ENCODE results near the gene MCFD2. TPM values are rescaled to one million over a fixed set of nuclear protein-coding genes. Genes with fewer than 3 reads are reported as not detected.

Gene MCFD2
- polyA plus RNA-seq, 1 of the 3 experiments (the other 2 are of a cell fraction), result 88.2 TPM

DNA sequence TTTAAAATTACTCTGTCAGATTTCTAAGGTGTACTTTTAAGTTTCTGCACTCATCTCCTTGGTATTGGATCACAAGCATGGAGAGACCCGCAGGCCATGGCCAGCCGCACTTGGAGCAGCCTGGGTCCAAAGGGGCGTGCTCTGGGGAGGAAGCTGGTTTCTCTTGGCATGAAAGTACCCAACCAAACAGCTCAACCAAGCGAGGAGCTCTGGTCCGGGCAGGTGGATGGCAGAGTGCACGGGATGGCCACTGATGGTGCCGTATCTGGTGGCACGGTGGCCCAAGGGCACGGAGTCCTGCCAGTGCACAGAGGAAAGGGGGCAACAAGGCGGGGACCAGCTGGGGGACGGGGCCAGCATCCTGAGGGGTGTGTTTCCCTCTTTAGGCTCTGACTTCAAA lies 32.2 kb upstream of the MCFD2 start (continued):
- TF ChIP-seq, protein P1, sequence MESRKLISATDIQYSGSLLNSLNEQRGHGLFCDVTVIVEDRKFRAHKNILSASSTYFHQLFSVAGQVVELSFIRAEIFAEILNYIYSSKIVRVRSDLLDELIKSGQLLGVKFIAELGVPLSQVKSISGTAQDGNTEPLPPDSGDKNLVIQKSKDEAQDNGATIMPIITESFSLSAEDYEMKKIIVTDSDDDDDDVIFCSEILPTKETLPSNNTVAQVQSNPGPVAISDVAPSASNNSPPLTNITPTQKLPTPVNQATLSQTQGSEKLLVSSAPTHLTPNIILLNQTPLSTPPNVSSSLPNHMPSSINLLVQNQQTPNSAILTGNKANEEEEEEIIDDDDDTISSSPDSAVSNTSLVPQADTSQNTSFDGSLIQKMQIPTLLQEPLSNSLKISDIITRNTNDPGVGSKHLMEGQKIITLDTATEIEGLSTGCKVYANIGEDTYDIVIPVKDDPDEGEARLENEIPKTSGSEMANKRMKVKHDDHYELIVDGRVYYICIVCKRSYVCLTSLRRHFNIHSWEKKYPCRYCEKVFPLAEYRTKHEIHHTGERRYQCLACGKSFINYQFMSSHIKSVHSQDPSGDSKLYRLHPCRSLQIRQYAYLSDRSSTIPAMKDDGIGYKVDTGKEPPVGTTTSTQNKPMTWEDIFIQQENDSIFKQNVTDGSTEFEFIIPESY (IDR thresholded peaks at IDR 0.05; ENCODE audit: borderline replicate concordance, low read depth), result no peak

DNA sequence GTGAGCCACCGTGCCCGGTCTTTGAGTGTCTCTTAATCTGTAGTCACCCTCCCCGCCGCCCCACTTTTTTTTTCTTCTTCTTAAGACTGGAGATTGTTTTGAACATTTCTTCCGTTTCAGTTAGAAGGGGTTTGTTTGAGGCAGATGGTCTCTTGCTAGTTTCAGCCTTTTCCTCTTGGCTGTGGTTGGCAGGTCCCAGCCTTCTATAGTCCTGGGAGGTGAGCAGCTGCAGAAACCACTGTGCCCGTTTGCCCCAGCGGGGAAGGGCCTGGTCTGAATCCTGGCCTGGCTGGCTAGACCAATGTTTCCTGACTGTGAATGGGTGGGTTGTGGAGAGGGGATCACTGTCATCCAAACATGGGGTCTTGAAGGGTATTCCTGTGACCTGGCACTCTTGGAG lies 30.1 kb upstream of the MCFD2 start:
- H3K4me1 ChIP-seq (ENCODE audit: control insufficient read depth in 1 of 2, insufficient read depth in 2 of 2, low read depth in 1 of 2, low read length in 1 of 2), result peaks cover 6% of the 10 kb centered on the region in 2 experiments; a peak in 1 of 4 replicates
- no peak overlapping the region for H3K9ac ChIP-seq
- H2AFZ ChIP-seq (ENCODE audit: low read depth), result no peak overlapping the region
- no peak overlapping the region for H3K4me2 ChIP-seq
- H3K27me3 ChIP-seq (ENCODE audit: insufficient read depth), result no peaks in the 10 kb centered on the region
- no peaks in the 10 kb centered on the region for H3K9me2 ChIP-seq
- no peak overlapping the region for H3K4me3 ChIP-seq (ENCODE audit: low read depth in 2 of 2, low read length in 1 of 2)
- POLR2A ChIA-PET, result interaction anchor here (0.6 kb wide), 1 partner anchor 1893 kb away, joined by 3 read pairs; no protein-coding TSS in a partner anchor
- H4K20me1 ChIP-seq (ENCODE audit: insufficient read depth), result no peaks in the 10 kb centered on the region
- 98% methylated on average over 7 of the region's 7 CpGs for WGBS (ENCODE audit: low lambda C conversion rate)
- peaks cover 0 to 19% of the 10 kb centered on the region in 2 experiments for H3K36me3 ChIP-seq (replicated peaks in 1 of 2; ENCODE audit: control insufficient read depth in 1 of 2, insufficient read depth in 2 of 2, low read length in 1 of 2)
- CTCF ChIA-PET, result interaction anchor here (0.7 to 1.6 kb wide), 3 partner anchors 8 to 336 kb away, joined by 3 to 4 read pairs (median 3); no protein-coding TSS in a partner anchor
- no peak for DNase-seq
- no peaks in the 10 kb centered on the region for H3K9me3 ChIP-seq
- H3K79me2 ChIP-seq (ENCODE audit: insufficient read depth), result peaks cover 83% of the 10 kb centered on the region
- H3F3A ChIP-seq (replicated peaks; ENCODE audit: insufficient read depth), result peaks cover 4% of the 10 kb centered on the region
- H3K27ac ChIP-seq (ENCODE audit: low read depth in 2 of 2, low read length in 1 of 2), result no peak overlapping the region
- TF ChIP-seq, protein P2, sequence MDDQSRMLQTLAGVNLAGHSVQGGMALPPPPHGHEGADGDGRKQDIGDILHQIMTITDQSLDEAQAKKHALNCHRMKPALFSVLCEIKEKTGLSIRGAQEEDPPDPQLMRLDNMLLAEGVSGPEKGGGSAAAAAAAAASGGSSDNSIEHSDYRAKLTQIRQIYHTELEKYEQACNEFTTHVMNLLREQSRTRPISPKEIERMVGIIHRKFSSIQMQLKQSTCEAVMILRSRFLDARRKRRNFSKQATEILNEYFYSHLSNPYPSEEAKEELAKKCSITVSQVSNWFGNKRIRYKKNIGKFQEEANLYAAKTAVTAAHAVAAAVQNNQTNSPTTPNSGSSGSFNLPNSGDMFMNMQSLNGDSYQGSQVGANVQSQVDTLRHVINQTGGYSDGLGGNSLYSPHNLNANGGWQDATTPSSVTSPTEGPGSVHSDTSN (IDR thresholded peaks at IDR 0.05), result no peak
- TF ChIP-seq EP300 (IDR thresholded peaks at IDR 0.05; ENCODE audit: borderline replicate concordance in 1 of 2, low read depth in 1 of 2, low read length in 1 of 2) (no peak), NRF1 (IDR thresholded peaks at IDR 0.05; ENCODE audit: low read depth, low read length) (no peak), GABPA (IDR thresholded peaks at IDR 0.05; ENCODE audit: low read depth) (no peak), SIN3A (IDR thresholded peaks at IDR 0.05; ENCODE audit: borderline replicate concordance, low read depth, low read length) (no peak), RXRA (IDR thresholded peaks at IDR 0.05; ENCODE audit: borderline replicate concordance, low read depth) (no peak), POLR2AphosphoS5 (IDR thresholded peaks at IDR 0.05; ENCODE audit: low read depth, low read length) (no peak), GATA2 (CRISPR knock-in tag; IDR thresholded peaks at IDR 0.05) (no peak), SMC3 (IDR thresholded peaks at IDR 0.05; ENCODE audit: low read depth, low read length) (no peak), TAF1 (IDR thresholded peaks at IDR 0.05; ENCODE audit: borderline replicate concordance, low read depth, low read length) (no peak), EZH2phosphoT487 (IDR thresholded peaks at IDR 0.05; ENCODE audit: borderline replicate concordance, low read depth) (no peak), YY1 (IDR thresholded peaks at IDR 0.05; ENCODE audit: low read depth) (no peak), FOSL2 (IDR thresholded peaks at IDR 0.05; ENCODE audit: borderline replicate concordance, low read depth) (no peak)
- TF ChIP-seq, protein P1 (IDR thresholded peaks at IDR 0.05; ENCODE audit: borderline replicate concordance, low read depth), result no peak
- TF ChIP-seq, protein P3, sequence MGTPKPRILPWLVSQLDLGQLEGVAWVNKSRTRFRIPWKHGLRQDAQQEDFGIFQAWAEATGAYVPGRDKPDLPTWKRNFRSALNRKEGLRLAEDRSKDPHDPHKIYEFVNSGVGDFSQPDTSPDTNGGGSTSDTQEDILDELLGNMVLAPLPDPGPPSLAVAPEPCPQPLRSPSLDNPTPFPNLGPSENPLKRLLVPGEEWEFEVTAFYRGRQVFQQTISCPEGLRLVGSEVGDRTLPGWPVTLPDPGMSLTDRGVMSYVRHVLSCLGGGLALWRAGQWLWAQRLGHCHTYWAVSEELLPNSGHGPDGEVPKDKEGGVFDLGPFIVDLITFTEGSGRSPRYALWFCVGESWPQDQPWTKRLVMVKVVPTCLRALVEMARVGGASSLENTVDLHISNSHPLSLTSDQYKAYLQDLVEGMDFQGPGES (IDR thresholded peaks at IDR 0.05; ENCODE audit: low read depth, low read length), result no peak
- TF ChIP-seq, protein P4, sequence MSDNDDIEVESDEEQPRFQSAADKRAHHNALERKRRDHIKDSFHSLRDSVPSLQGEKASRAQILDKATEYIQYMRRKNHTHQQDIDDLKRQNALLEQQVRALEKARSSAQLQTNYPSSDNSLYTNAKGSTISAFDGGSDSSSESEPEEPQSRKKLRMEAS (IDR thresholded peaks at IDR 0.05; ENCODE audit: low read depth), result no peak
- TF ChIP-seq, protein P5, sequence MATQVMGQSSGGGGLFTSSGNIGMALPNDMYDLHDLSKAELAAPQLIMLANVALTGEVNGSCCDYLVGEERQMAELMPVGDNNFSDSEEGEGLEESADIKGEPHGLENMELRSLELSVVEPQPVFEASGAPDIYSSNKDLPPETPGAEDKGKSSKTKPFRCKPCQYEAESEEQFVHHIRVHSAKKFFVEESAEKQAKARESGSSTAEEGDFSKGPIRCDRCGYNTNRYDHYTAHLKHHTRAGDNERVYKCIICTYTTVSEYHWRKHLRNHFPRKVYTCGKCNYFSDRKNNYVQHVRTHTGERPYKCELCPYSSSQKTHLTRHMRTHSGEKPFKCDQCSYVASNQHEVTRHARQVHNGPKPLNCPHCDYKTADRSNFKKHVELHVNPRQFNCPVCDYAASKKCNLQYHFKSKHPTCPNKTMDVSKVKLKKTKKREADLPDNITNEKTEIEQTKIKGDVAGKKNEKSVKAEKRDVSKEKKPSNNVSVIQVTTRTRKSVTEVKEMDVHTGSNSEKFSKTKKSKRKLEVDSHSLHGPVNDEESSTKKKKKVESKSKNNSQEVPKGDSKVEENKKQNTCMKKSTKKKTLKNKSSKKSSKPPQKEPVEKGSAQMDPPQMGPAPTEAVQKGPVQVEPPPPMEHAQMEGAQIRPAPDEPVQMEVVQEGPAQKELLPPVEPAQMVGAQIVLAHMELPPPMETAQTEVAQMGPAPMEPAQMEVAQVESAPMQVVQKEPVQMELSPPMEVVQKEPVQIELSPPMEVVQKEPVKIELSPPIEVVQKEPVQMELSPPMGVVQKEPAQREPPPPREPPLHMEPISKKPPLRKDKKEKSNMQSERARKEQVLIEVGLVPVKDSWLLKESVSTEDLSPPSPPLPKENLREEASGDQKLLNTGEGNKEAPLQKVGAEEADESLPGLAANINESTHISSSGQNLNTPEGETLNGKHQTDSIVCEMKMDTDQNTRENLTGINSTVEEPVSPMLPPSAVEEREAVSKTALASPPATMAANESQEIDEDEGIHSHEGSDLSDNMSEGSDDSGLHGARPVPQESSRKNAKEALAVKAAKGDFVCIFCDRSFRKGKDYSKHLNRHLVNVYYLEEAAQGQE (IDR thresholded peaks at IDR 0.05; ENCODE audit: low read depth, low read length), result no peak
- TF ChIP-seq, protein P6, sequence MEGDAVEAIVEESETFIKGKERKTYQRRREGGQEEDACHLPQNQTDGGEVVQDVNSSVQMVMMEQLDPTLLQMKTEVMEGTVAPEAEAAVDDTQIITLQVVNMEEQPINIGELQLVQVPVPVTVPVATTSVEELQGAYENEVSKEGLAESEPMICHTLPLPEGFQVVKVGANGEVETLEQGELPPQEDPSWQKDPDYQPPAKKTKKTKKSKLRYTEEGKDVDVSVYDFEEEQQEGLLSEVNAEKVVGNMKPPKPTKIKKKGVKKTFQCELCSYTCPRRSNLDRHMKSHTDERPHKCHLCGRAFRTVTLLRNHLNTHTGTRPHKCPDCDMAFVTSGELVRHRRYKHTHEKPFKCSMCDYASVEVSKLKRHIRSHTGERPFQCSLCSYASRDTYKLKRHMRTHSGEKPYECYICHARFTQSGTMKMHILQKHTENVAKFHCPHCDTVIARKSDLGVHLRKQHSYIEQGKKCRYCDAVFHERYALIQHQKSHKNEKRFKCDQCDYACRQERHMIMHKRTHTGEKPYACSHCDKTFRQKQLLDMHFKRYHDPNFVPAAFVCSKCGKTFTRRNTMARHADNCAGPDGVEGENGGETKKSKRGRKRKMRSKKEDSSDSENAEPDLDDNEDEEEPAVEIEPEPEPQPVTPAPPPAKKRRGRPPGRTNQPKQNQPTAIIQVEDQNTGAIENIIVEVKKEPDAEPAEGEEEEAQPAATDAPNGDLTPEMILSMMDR (IDR thresholded peaks at IDR 0.05), result no peak

All from SK-N-SH (cell line).